NCI-H2227 (cell line): ENCODE data around the gene EBP.

Source experiments
- DNase-seq: peaks from one replicate; lab custom pipeline; 2025; ENCODE audit not compliant: unreplicated experiment; lab: John Stamatoyannopoulos, UW

The EBP gene

DNA sequence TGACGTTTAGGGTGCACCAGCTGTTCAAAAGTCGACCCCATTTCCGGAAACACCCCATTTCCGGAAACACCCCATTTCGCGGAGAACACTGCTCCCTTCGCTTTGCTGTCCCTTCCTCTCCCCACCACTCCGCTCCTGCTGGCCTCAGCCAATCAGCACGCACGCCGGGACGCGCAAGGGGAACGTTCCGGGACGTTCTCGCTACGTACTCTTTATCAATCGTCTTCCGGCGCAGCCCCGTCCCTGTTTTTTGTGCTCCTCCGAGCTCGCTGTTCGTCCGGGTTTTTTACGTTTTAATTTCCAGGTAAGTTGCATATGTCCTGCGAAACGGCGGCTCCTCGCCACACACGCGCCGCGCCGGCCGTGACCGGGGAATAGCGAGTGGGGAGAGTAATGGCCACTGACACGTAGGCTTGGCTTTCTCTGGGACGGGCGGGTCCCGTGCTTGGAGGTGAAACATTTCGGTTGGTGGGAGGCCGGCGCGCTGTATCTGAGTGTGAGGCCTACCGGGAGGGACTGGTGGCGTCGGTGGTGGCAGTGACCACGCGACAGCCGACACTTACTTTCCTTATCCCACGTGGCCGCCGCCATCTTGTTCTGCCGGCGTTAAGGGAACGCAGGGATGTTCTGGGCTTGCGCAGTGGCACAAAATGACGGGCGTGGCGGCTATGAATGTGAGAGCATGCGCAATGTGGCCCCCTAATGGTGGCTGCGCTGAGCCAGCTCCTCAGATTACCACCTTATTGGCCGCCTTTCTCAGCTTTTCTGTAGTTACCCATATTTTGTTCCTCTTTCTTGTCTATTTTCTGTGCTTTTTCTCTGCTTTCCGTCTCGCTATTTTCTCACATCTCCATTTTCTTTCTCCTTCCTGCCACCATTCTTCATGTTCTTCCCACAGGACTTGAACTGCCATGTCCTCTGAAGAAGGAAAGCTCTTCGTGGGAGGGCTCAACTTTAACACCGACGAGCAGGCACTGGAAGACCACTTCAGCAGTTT, 53.0 kb downstream of the EBP start, which contains the start of gene RBM3:
RBM3 (plus strand) TSS at position 215 of the 997 bp plus-strand sequence; CDS start at position 912, 697 bp downstream.
- peak; percentile 98 for DNase-seq

GRCh38 chrX:48575642-48576041, 54.0 kb downstream of the EBP start:
- no peak for DNase-seq

DNA sequence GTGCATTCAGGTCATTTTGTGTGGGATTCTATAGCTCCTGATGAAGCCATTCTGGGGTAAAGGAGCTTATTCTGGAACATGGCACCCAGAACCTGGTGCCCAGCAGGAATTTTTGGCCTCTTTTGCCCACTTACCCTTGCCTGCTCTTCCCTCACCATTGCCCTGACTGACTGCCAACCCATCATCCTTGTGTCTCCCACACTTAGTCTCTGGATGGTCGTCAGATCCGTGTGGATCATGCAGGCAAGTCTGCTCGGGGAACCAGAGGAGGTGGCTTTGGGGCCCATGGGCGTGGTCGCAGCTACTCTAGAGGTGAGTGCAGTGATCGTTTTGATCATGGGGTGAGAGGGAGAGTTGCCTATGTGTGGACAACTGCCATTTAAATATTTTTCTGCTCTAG, 54.5 kb downstream of the EBP start:
- DNase-seq, result no peak
